Activated CD8-positive, alpha-beta memory T cell treated with anti-CD3 and anti-CD28 coated beads, Interleukin-2, amount 10 ng/mL, durations not matched to agents 7 days and 5 days (primary cell): Measurements from ENCODE around the gene C1QTNF3. TPM values are rescaled to one million over a fixed set of nuclear protein-coding genes. Genes with fewer than 3 reads are reported as not detected.
"Not testable (repeated sequence)": the region's sequence is repeated elsewhere in the genome, so short reads cannot be mapped to it uniquely, and the experiment has no call there.

ENCODE experiments used
- ATAC-seq: fragments of 150-1000 bp; cut with Tn5 transposase; one replicate; pipeline ENCODE4 v1.10.0; 2021; ENCODE audit warnings: moderate library complexity
- CTCF ChIA-PET: fragments of 350-600 bp; sonication (Branson Sonifier 250); formaldehyde crosslinking; loops from one replicate; lab custom pipeline; 2021; ENCODE audit warnings: antibody characterized with exemption; lab: Charles Lee
- DNase-seq: peaks from one replicate; pipeline ENCODE4 v3.0.0-alpha.2; 2020
- H3K27ac Mint-ChIP-seq: one replicate; pipeline ENCODE4 v1.8.0; 2021; ENCODE audit warnings: mild to moderate bottlenecking, mixed read lengths
- H3K27me3 Mint-ChIP-seq: one replicate; pipeline ENCODE4 v1.8.0; 2021; ENCODE audit warnings: mixed read lengths
- H3K36me3 Mint-ChIP-seq: one replicate; pipeline ENCODE4 v1.8.0; 2021; ENCODE audit warnings: mild to moderate bottlenecking, mixed read lengths
- H3K4me1 Mint-ChIP-seq: one replicate; pipeline ENCODE4 v1.8.0; 2021; ENCODE audit warnings: mixed read lengths
- H3K4me3 Mint-ChIP-seq: one replicate; pipeline ENCODE4 v1.8.0; 2021; ENCODE audit warnings: mild to moderate bottlenecking, moderate library complexity, mixed read lengths
- H3K9me3 Mint-ChIP-seq: one replicate; pipeline ENCODE4 v1.8.0; 2022; ENCODE audit warnings: low read depth, mixed read lengths
- total RNA-seq, 2 experiments: library from RNA; stranded (reverse); gene quantifications; one replicate each; pipeline ENCODE4 v1.2.3, GENCODE V29; 2021

C1QTNF3 gene
- 1 to 10 TPM; 2.7 to 3.8 TPM for total RNA-seq

GRCh38 chr5:34043099-34043876 is at the start of gene C1QTNF3:
Gene C1QTNF3 (minus strand): TSS chr5:34043213. CDS start chr5:34043125, 88 bp downstream.
- ATAC-seq (no peak), DNase-seq (no peak)
- no peaks in the 10 kb centered on the region for H3K27me3 Mint-ChIP-seq
- no peak within 1 kb of the TSS for H3K27ac Mint-ChIP-seq
- CTCF ChIA-PET: interaction anchor here (0.6 kb wide), 1 partner anchor 915 kb away, joined by 3 read pairs; no protein-coding TSS in a partner anchor
- H3K4me1 Mint-ChIP-seq: no peaks in the 10 kb centered on the region
- no peaks in the 10 kb centered on the region for H3K9me3 Mint-ChIP-seq
- H3K36me3 Mint-ChIP-seq: no peaks in the 10 kb centered on the region
- no peak within 1 kb of the TSS for H3K4me3 Mint-ChIP-seq

- CTCF ChIA-PET, H3K27me3 Mint-ChIP-seq, DNase-seq, H3K4me1 Mint-ChIP-seq, H3K9me3 Mint-ChIP-seq, H3K27ac Mint-ChIP-seq, ATAC-seq, H3K36me3 Mint-ChIP-seq, H3K4me3 Mint-ChIP-seq: not testable (repeated sequence)
Observed at GRCh38 chr5:34091039-34091438, 48.0 kb upstream of the C1QTNF3 start.

GRCh38 chr5:34089802-34090201 is 46.8 kb upstream of the C1QTNF3 start:
- DNase-seq, H3K36me3 Mint-ChIP-seq, CTCF ChIA-PET, H3K27me3 Mint-ChIP-seq, H3K4me3 Mint-ChIP-seq, H3K27ac Mint-ChIP-seq, H3K4me1 Mint-ChIP-seq, ATAC-seq, H3K9me3 Mint-ChIP-seq: not testable (repeated sequence)

GRCh38 chr5:34087728-34088127 is 44.7 kb upstream of the C1QTNF3 start:
- H3K4me1 Mint-ChIP-seq, H3K27me3 Mint-ChIP-seq, H3K27ac Mint-ChIP-seq, CTCF ChIA-PET, H3K36me3 Mint-ChIP-seq, DNase-seq, ATAC-seq, H3K4me3 Mint-ChIP-seq, H3K9me3 Mint-ChIP-seq: not testable (repeated sequence)

- not testable (repeated sequence) for H3K4me3 Mint-ChIP-seq
Observed at GRCh38 chr5:34083898-34084297, 40.9 kb upstream of the C1QTNF3 start.

GRCh38 chr5:34079505-34079904 is 36.5 kb upstream of the C1QTNF3 start:
- DNase-seq, CTCF ChIA-PET, H3K9me3 Mint-ChIP-seq, H3K4me3 Mint-ChIP-seq, H3K4me1 Mint-ChIP-seq, H3K27me3 Mint-ChIP-seq, H3K27ac Mint-ChIP-seq, H3K36me3 Mint-ChIP-seq, ATAC-seq: not testable (repeated sequence)

More at GRCh38 chr5:34083898-34084297, 40.9 kb upstream of the C1QTNF3 start:
- CTCF ChIA-PET, H3K27ac Mint-ChIP-seq, H3K36me3 Mint-ChIP-seq, H3K9me3 Mint-ChIP-seq, H3K27me3 Mint-ChIP-seq, DNase-seq, ATAC-seq, H3K4me1 Mint-ChIP-seq: not testable (repeated sequence)

- CTCF ChIA-PET, H3K27me3 Mint-ChIP-seq: not testable (repeated sequence)
Observed at GRCh38 chr5:34077636-34078035, 34.6 kb upstream of the C1QTNF3 start.

GRCh38 chr5:34076719-34077364 is 33.8 kb upstream of the C1QTNF3 start:
- H3K4me3 Mint-ChIP-seq, H3K4me1 Mint-ChIP-seq, DNase-seq, H3K9me3 Mint-ChIP-seq, H3K36me3 Mint-ChIP-seq, ATAC-seq, CTCF ChIA-PET, H3K27me3 Mint-ChIP-seq, H3K27ac Mint-ChIP-seq: not testable (repeated sequence)

More at GRCh38 chr5:34077636-34078035, 34.6 kb upstream of the C1QTNF3 start:
- not testable (repeated sequence) for H3K36me3 Mint-ChIP-seq, H3K9me3 Mint-ChIP-seq, H3K4me3 Mint-ChIP-seq, DNase-seq, H3K27ac Mint-ChIP-seq, ATAC-seq, H3K4me1 Mint-ChIP-seq

GRCh38 chr5:34074472-34074871 is 31.5 kb upstream of the C1QTNF3 start:
- CTCF ChIA-PET, ATAC-seq, DNase-seq, H3K4me1 Mint-ChIP-seq, H3K4me3 Mint-ChIP-seq, H3K9me3 Mint-ChIP-seq, H3K27ac Mint-ChIP-seq, H3K36me3 Mint-ChIP-seq, H3K27me3 Mint-ChIP-seq: not testable (repeated sequence)

GRCh38 chr5:34074071-34074470 is 31.1 kb upstream of the C1QTNF3 start:
- CTCF ChIA-PET, H3K27ac Mint-ChIP-seq, H3K36me3 Mint-ChIP-seq, DNase-seq, H3K4me1 Mint-ChIP-seq, H3K9me3 Mint-ChIP-seq, ATAC-seq, H3K4me3 Mint-ChIP-seq, H3K27me3 Mint-ChIP-seq: not testable (repeated sequence)

- not testable (repeated sequence) for H3K36me3 Mint-ChIP-seq
Observed at GRCh38 chr5:34070626-34071025, 27.6 kb upstream of the C1QTNF3 start.

GRCh38 chr5:34064656-34065055 is 21.6 kb upstream of the C1QTNF3 start:
- ATAC-seq: no peak
- Mint-ChIP-seq H3K4me1 (no peaks in the 10 kb centered on the region), H3K36me3 (peaks cover 10% of the 10 kb centered on the region)

More at GRCh38 chr5:34070626-34071025, 27.6 kb upstream of the C1QTNF3 start:
- CTCF ChIA-PET, H3K27ac Mint-ChIP-seq, H3K27me3 Mint-ChIP-seq, H3K4me1 Mint-ChIP-seq, ATAC-seq, H3K9me3 Mint-ChIP-seq, DNase-seq, H3K4me3 Mint-ChIP-seq: not testable (repeated sequence)

GRCh38 chr5:34062419-34062818 is 19.4 kb upstream of the C1QTNF3 start:
- Mint-ChIP-seq H3K27me3 (no peaks in the 10 kb centered on the region), H3K4me3 (no peak overlapping the region)
- CTCF ChIA-PET: no interaction called here

More at GRCh38 chr5:34064656-34065055, 21.6 kb upstream of the C1QTNF3 start:
- no peak overlapping the region for H3K4me3 Mint-ChIP-seq
- no peaks in the 10 kb centered on the region for H3K9me3 Mint-ChIP-seq
- H3K27ac Mint-ChIP-seq: no peak overlapping the region
- CTCF ChIA-PET: no interaction called here
- DNase-seq: no peak
- no peaks in the 10 kb centered on the region for H3K27me3 Mint-ChIP-seq

GRCh38 chr5:34061993-34062392 is 19.0 kb upstream of the C1QTNF3 start:
- H3K27me3 Mint-ChIP-seq: no peaks in the 10 kb centered on the region
- no peak overlapping the region for H3K4me3 Mint-ChIP-seq
- H3K4me1 Mint-ChIP-seq: no peaks in the 10 kb centered on the region
- H3K27ac Mint-ChIP-seq: no peak overlapping the region
- ATAC-seq: no peak
- no peak for DNase-seq
- H3K36me3 Mint-ChIP-seq: peaks cover 11% of the 10 kb centered on the region
- CTCF ChIA-PET: no interaction called here
- no peaks in the 10 kb centered on the region for H3K9me3 Mint-ChIP-seq

More at GRCh38 chr5:34062419-34062818, 19.4 kb upstream of the C1QTNF3 start:
- Mint-ChIP-seq H3K27ac (no peak overlapping the region), H3K4me1 (no peaks in the 10 kb centered on the region), H3K36me3 (peaks cover 11% of the 10 kb centered on the region), H3K9me3 (no peaks in the 10 kb centered on the region)
- ATAC-seq (no peak), DNase-seq (no peak)
